Measurements from ENCODE around the gene ZNF10.

The ZNF10 gene

GRCh38 chr12:133145981-133146380, 15.6 kb downstream of the ZNF10 start:
- no peak overlapping the region for H3K14ac ChIP-seq (ENCODE audit: low read length)
- H3K9me3 ChIP-seq (ENCODE audit: insufficient read depth, low read depth, low read length), result peaks cover 11% of the 10 kb centered on the region
- H4K12ac ChIP-seq (ENCODE audit: low read depth, low read length), result no peak overlapping the region
- H3K4me2 ChIP-seq (ENCODE audit: low read length), result no peak overlapping the region
- H3K9ac ChIP-seq (ENCODE audit: low read length), result no peak overlapping the region
- no peaks in the 10 kb centered on the region for H3K79me1 ChIP-seq (ENCODE audit: low read length)
- no peak overlapping the region for H2BK12ac ChIP-seq (ENCODE audit: low read length)
- H3K4me3 ChIP-seq (ENCODE audit: low read depth, low read length), result no peak overlapping the region
- no peak overlapping the region for H4K8ac ChIP-seq (ENCODE audit: low read depth, low read length)
- no CpG with 5 or more reads among the region's 2 CpGs for WGBS (ENCODE audit: extremely low coverage, insufficient coverage, insufficient read length)
- no peak overlapping the region for H3K27ac ChIP-seq (ENCODE audit: low read depth, low read length)
- H3K18ac ChIP-seq (ENCODE audit: low read length), result no peak overlapping the region
- H3K36me3 ChIP-seq (ENCODE audit: control insufficient read depth in 1 of 2, insufficient read depth in 2 of 2, low read length in 2 of 2), result peaks cover 26 to 27% of the 10 kb centered on the region in 2 experiments
- no peak overlapping the region for H2BK5ac ChIP-seq (ENCODE audit: low read depth, low read length, poor library complexity)
- H3K4me1 ChIP-seq (ENCODE audit: control insufficient read depth in 1 of 2, insufficient read depth in 2 of 2, low read length in 2 of 2), result no peaks in the 10 kb centered on the region
- H2AK5ac ChIP-seq (ENCODE audit: low read length), result no peak overlapping the region
- H2AFZ ChIP-seq (ENCODE audit: insufficient read depth, low read length, poor library complexity), result no peak overlapping the region
- H3K27me3 ChIP-seq (ENCODE audit: insufficient read depth, low read length), result no peaks in the 10 kb centered on the region
- no peak for DNase-seq
- H2BK120ac ChIP-seq (ENCODE audit: insufficient read depth, low read length, poor library complexity), result no peak overlapping the region
- H4K91ac ChIP-seq (ENCODE audit: low read depth, low read length), result no peak overlapping the region
- peak overlapping the region; percentile 85 for H3K23ac ChIP-seq (ENCODE audit: low read length)
- H3K79me2 ChIP-seq (ENCODE audit: control insufficient read depth, insufficient read depth, low read length, poor library complexity), result no peaks in the 10 kb centered on the region
- no peak overlapping the region for H3K4ac ChIP-seq (ENCODE audit: low read depth, low read length)

GRCh38 chr12:133156125-133156690, 25.8 kb downstream of the ZNF10 start:
- H4K12ac ChIP-seq (ENCODE audit: low read depth, low read length), result no peak overlapping the region
- WGBS (ENCODE audit: extremely low coverage, insufficient coverage, insufficient read length), result no CpG with 5 or more reads among the region's 2 CpGs

GRCh38 chr12:133165776-133166175, 35.3 kb downstream of the ZNF10 start:
- H2AK5ac ChIP-seq (ENCODE audit: low read length), result no peak overlapping the region

More at GRCh38 chr12:133156125-133156690, 25.8 kb downstream of the ZNF10 start:
- Histone ChIP-seq H2BK12ac (ENCODE audit: low read length) (no peak overlapping the region), H2AFZ (ENCODE audit: insufficient read depth, low read length, poor library complexity) (no peak overlapping the region), H3K79me1 (ENCODE audit: low read length) (no peaks in the 10 kb centered on the region), H3K36me3 (ENCODE audit: control insufficient read depth in 1 of 2, insufficient read depth in 2 of 2, low read length in 2 of 2) (peaks cover 11 to 27% of the 10 kb centered on the region in 2 experiments), H3K79me2 (ENCODE audit: control insufficient read depth, insufficient read depth, low read length, poor library complexity) (no peaks in the 10 kb centered on the region), H2AK5ac (ENCODE audit: low read length) (no peak overlapping the region), H3K23ac (ENCODE audit: low read length) (no peak overlapping the region), H3K4me1 (ENCODE audit: control insufficient read depth in 1 of 2, insufficient read depth in 2 of 2, low read length in 2 of 2) (no peaks in the 10 kb centered on the region), H3K27me3 (ENCODE audit: insufficient read depth, low read length) (no peaks in the 10 kb centered on the region), H3K14ac (ENCODE audit: low read length) (no peak overlapping the region), H3K27ac (ENCODE audit: low read depth, low read length) (no peak overlapping the region), H3K4me2 (ENCODE audit: low read length) (no peak overlapping the region), H2BK120ac (ENCODE audit: insufficient read depth, low read length, poor library complexity) (no peak overlapping the region), H2BK5ac (ENCODE audit: low read depth, low read length, poor library complexity) (no peak overlapping the region), H3K4me3 (ENCODE audit: low read depth, low read length) (no peak overlapping the region), H3K4ac (ENCODE audit: low read depth, low read length) (no peak overlapping the region), H3K18ac (ENCODE audit: low read length) (no peak overlapping the region), H4K8ac (ENCODE audit: low read depth, low read length) (no peak overlapping the region), H3K9ac (ENCODE audit: low read length) (no peak overlapping the region), H4K91ac (ENCODE audit: low read depth, low read length) (no peak overlapping the region), H3K9me3 (ENCODE audit: insufficient read depth, low read depth, low read length) (peaks cover 19% of the 10 kb centered on the region)
- no peak for DNase-seq

GRCh38 chr12:133172491-133172890, 42.1 kb downstream of the ZNF10 start:
- H3K4ac ChIP-seq (ENCODE audit: low read depth, low read length), result no peak overlapping the region
- H3K23ac ChIP-seq (ENCODE audit: low read length), result no peak overlapping the region
- WGBS (ENCODE audit: extremely low coverage, insufficient coverage, insufficient read length), result no CpG with 5 or more reads among the region's 1 CpG

More at GRCh38 chr12:133165776-133166175, 35.3 kb downstream of the ZNF10 start:
- Histone ChIP-seq H3K9me3 (ENCODE audit: insufficient read depth, low read depth, low read length) (peaks cover 7% of the 10 kb centered on the region), H4K8ac (ENCODE audit: low read depth, low read length) (no peak overlapping the region), H3K27ac (ENCODE audit: low read depth, low read length) (no peak overlapping the region), H3K27me3 (ENCODE audit: insufficient read depth, low read length) (no peaks in the 10 kb centered on the region), H3K4me1 (ENCODE audit: control insufficient read depth in 1 of 2, insufficient read depth in 2 of 2, low read length in 2 of 2) (no peaks in the 10 kb centered on the region), H3K4me2 (ENCODE audit: low read length) (no peak overlapping the region), H2BK12ac (ENCODE audit: low read length) (no peak overlapping the region), H3K9ac (ENCODE audit: low read length) (no peak overlapping the region), H3K18ac (ENCODE audit: low read length) (no peak overlapping the region), H2BK5ac (ENCODE audit: low read depth, low read length, poor library complexity) (no peak overlapping the region), H4K12ac (ENCODE audit: low read depth, low read length) (no peak overlapping the region), H3K79me2 (ENCODE audit: control insufficient read depth, insufficient read depth, low read length, poor library complexity) (no peaks in the 10 kb centered on the region), H2BK120ac (ENCODE audit: insufficient read depth, low read length, poor library complexity) (no peak overlapping the region), H2AFZ (ENCODE audit: insufficient read depth, low read length, poor library complexity) (no peak overlapping the region), H3K4me3 (ENCODE audit: low read depth, low read length) (no peak overlapping the region), H3K23ac (ENCODE audit: low read length) (no peak overlapping the region), H4K91ac (ENCODE audit: low read depth, low read length) (no peak overlapping the region), H3K79me1 (ENCODE audit: low read length) (no peaks in the 10 kb centered on the region), H3K36me3 (ENCODE audit: control insufficient read depth in 1 of 2, insufficient read depth in 2 of 2, low read length in 2 of 2) (no peaks in the 10 kb centered on the region), H3K4ac (ENCODE audit: low read depth, low read length) (no peak overlapping the region), H3K14ac (ENCODE audit: low read length) (no peak overlapping the region)
- peak in 1 of 2 donors; percentile 6 for DNase-seq
- WGBS (ENCODE audit: extremely low coverage, insufficient coverage, insufficient read length), result no CpG with 5 or more reads among the region's 3 CpGs

More at GRCh38 chr12:133172491-133172890, 42.1 kb downstream of the ZNF10 start:
- Histone ChIP-seq H3K79me2 (ENCODE audit: control insufficient read depth, insufficient read depth, low read length, poor library complexity) (no peaks in the 10 kb centered on the region), H2BK12ac (ENCODE audit: low read length) (no peak overlapping the region), H3K4me3 (ENCODE audit: low read depth, low read length) (no peak overlapping the region), H3K18ac (ENCODE audit: low read length) (no peak overlapping the region), H2BK5ac (ENCODE audit: low read depth, low read length, poor library complexity) (no peak overlapping the region), H3K27ac (ENCODE audit: low read depth, low read length) (no peak overlapping the region), H3K27me3 (ENCODE audit: insufficient read depth, low read length) (no peaks in the 10 kb centered on the region), H3K4me2 (ENCODE audit: low read length) (no peak overlapping the region), H3K9me3 (ENCODE audit: insufficient read depth, low read depth, low read length) (peaks cover 20% of the 10 kb centered on the region), H4K91ac (ENCODE audit: low read depth, low read length) (no peak overlapping the region), H3K9ac (ENCODE audit: low read length) (no peak overlapping the region), H2BK120ac (ENCODE audit: insufficient read depth, low read length, poor library complexity) (no peak overlapping the region), H3K14ac (ENCODE audit: low read length) (no peak overlapping the region), H3K36me3 (ENCODE audit: control insufficient read depth in 1 of 2, insufficient read depth in 2 of 2, low read length in 2 of 2) (no peaks in the 10 kb centered on the region), H4K12ac (ENCODE audit: low read depth, low read length) (no peak overlapping the region), H4K8ac (ENCODE audit: low read depth, low read length) (no peak overlapping the region), H2AK5ac (ENCODE audit: low read length) (no peak overlapping the region), H3K4me1 (ENCODE audit: control insufficient read depth in 1 of 2, insufficient read depth in 2 of 2, low read length in 2 of 2) (no peaks in the 10 kb centered on the region), H3K79me1 (ENCODE audit: low read length) (no peaks in the 10 kb centered on the region), H2AFZ (ENCODE audit: insufficient read depth, low read length, poor library complexity) (no peak overlapping the region)
- no peak for DNase-seq

Data from trophoblast cell (in vitro differentiated cells and primary cell).